BJ (cell line): ENCODE measurements around the gene MYO9B. TPM values are rescaled to one million over a fixed set of nuclear protein-coding genes. Genes with fewer than 3 reads are reported as not detected.
A peak's percentile ranks its signal among the peaks of the same experiment; 100 is the strongest.

Source experiments
- CTCF ChIA-PET: fragments of 350-600 bp; formaldehyde crosslinking; extraction: SDS; loops from one replicate; lab custom pipeline; 2021; ENCODE audit warnings: antibody characterized with exemption, inconsistent platforms; lab: Yijun Ruan, JAX
- POLR2A ChIA-PET: fragments of 300-600 bp; sonication (Branson Sonifier 250); formaldehyde crosslinking; extraction: SDS; loops from one replicate; lab custom pipeline; 2021; ENCODE audit warnings: antibody characterized with exemption; lab: Charles Lee
- DNase-seq: peaks from one replicate; pipeline ENCODE4 v3.0.0-alpha.2; 2011; ENCODE audit warnings: low read depth
- H3K27me3 ChIP-seq: 2 replicates; pipeline ENCODE4 v1.6.0; 2011; ENCODE audit warnings: low read length; ENCODE audit not compliant: control insufficient read depth, insufficient read depth
- H3K36me3 ChIP-seq: 2 replicates; pipeline ENCODE4 v1.5.1; 2011; ENCODE audit warnings: low read length; ENCODE audit not compliant: control insufficient read depth, insufficient read depth
- H3K4me3 ChIP-seq: 2 replicates; pipeline ENCODE4 v1.5.1; 2011; ENCODE audit warnings: low read depth, mild to moderate bottlenecking, control low read depth, low read length
- CTCF ChIP-seq: IDR thresholded peaks from 2 replicates; pipeline ENCODE4 v1.5.1; 2011; ENCODE audit warnings: low read depth, mild to moderate bottlenecking, control low read depth, inconsistent platforms, low read length, moderate library complexity; ENCODE audit not compliant: insufficient read depth
- polyA plus RNA-seq: library from polyadenylated mRNA; depleted of rRNA; stranded (reverse); fragments of >200 nt; gene quantifications from 2 replicates; pipeline ENCODE4 v1.2.3, GENCODE V29; 2011

MYO9B gene
- polyA plus RNA-seq, 1 experiment, result 40.8 TPM

- Histone ChIP-seq H3K4me3 (peak overlapping the region; percentile 95), H3K27me3 (no peaks in the 10 kb centered on the region), H3K36me3 (no peaks in the 10 kb centered on the region)
- ChIA-PET CTCF (interaction anchor here (0.8 to 1.0 kb wide), 2 partner anchors 49 to 184 kb away, joined by 3 read pairs; no protein-coding TSS in a partner anchor), POLR2A (interaction anchor here (0.5 kb wide), 1 partner anchor 88 kb away, joined by 6 read pairs; no protein-coding TSS in a partner anchor)
- TF ChIP-seq CTCF, result no peak
- DNase-seq, result no peak
Observed at GRCh38 chr19:17076543-17076991, 990 bp downstream of the MYO9B start.

- DNase-seq, result no peak
- POLR2A ChIA-PET, result no interaction called here
- TF ChIP-seq CTCF, result no peak
- Histone ChIP-seq H3K4me3 (no peak overlapping the region; the same call in 1 of the 2 replicates), H3K36me3 (no peaks in the 10 kb centered on the region), H3K27me3 (no peaks in the 10 kb centered on the region)
- CTCF ChIA-PET, result no interaction called here
Observed at GRCh38 chr19:17077447-17078028, 2.0 kb downstream of the MYO9B start.

GRCh38 chr19:17078036-17078919, 2.7 kb downstream of the MYO9B start:
- ChIA-PET POLR2A (no interaction called here), CTCF (no interaction called here)
- TF ChIP-seq CTCF, result no peak
- H3K27me3 ChIP-seq, result no peaks in the 10 kb centered on the region
- no peak for DNase-seq
- no peaks in the 10 kb centered on the region for H3K36me3 ChIP-seq
- H3K4me3 ChIP-seq, result no peak overlapping the region

GRCh38 chr19:17078920-17079709, 3.5 kb downstream of the MYO9B start:
- ChIA-PET POLR2A (no interaction called here), CTCF (interaction anchor here (0.6 to 0.7 kb wide), 2 partner anchors 12 to 37 kb away, joined by 3 read pairs; no protein-coding TSS in a partner anchor)
- Histone ChIP-seq H3K27me3 (no peaks in the 10 kb centered on the region), H3K36me3 (no peaks in the 10 kb centered on the region), H3K4me3 (peak overlapping the region; percentile 48)
- no peak for DNase-seq
- TF ChIP-seq CTCF, result no peak
